Calu3 (cell line): ENCODE measurements around the gene TMEM44. TPM values are rescaled to one million over a fixed set of nuclear protein-coding genes. Genes with fewer than 3 reads are reported as not detected.

Experiments used
- BruUV-seq: library from RNA; stranded (reverse); fragments of 400-500 nt; replicated peaks from 2 replicates; lab custom pipeline; 2021; lab: Mats Ljungman, UMichigan
- CTCF ChIA-PET: fragments of 300-600 bp; sonication (Branson Sonifier 250); formaldehyde crosslinking; loops from one replicate; lab custom pipeline; 2022; ENCODE audit warnings: antibody characterized with exemption; lab: Charles Lee
- DNase-seq: peaks from one replicate; pipeline ENCODE4 v3.0.0; 2022
- H3K27ac Mint-ChIP-seq: one replicate; pipeline ENCODE4 v1.8.0; 2022; ENCODE audit warnings: mixed read lengths; ENCODE audit not compliant: unreplicated experiment
- H3K27me3 Mint-ChIP-seq: one replicate; pipeline ENCODE4 v1.8.0; 2022; ENCODE audit warnings: mixed read lengths; ENCODE audit not compliant: unreplicated experiment
- H3K36me3 Mint-ChIP-seq: one replicate; pipeline ENCODE4 v1.8.0; 2022; ENCODE audit warnings: mild to moderate bottlenecking, moderate library complexity, mixed read lengths; ENCODE audit not compliant: insufficient read depth, unreplicated experiment
- H3K4me1 Mint-ChIP-seq: one replicate; pipeline ENCODE4 v1.8.0; 2022; ENCODE audit warnings: mild to moderate bottlenecking, low read depth, mixed read lengths; ENCODE audit not compliant: unreplicated experiment
- H3K4me3 Mint-ChIP-seq: one replicate; pipeline ENCODE4 v1.8.0; 2022; ENCODE audit warnings: mild to moderate bottlenecking, low read depth, moderate library complexity, mixed read lengths; ENCODE audit not compliant: unreplicated experiment
- H3K9me3 Mint-ChIP-seq: one replicate; pipeline ENCODE4 v1.8.0; 2022; ENCODE audit warnings: low read depth, mixed read lengths; ENCODE audit not compliant: unreplicated experiment
- intact Hi-C: fragments of 100-400 bp; cut with micrococcal nuclease; formaldehyde crosslinking; loops from one replicate; pipeline ENCODE4 v1.10.0; 2022; ENCODE audit not compliant: unreplicated experiment
- total RNA-seq: library from RNA; stranded (reverse); gene quantifications from 2 replicates; pipeline ENCODE4 v1.2.3, GENCODE V29; 2022
- TF ChIP-seq, protein P1 (sequence below): fragments of 200-600 bp; IDR thresholded peaks from one replicate; pipeline ENCODE4 v1.8.0; 2022; ENCODE audit warnings: antibody characterized with exemption; ENCODE audit not compliant: unreplicated experiment

Gene TMEM44
- total RNA-seq, 1 experiment from 2014 or later = 52.6 TPM

DNA sequence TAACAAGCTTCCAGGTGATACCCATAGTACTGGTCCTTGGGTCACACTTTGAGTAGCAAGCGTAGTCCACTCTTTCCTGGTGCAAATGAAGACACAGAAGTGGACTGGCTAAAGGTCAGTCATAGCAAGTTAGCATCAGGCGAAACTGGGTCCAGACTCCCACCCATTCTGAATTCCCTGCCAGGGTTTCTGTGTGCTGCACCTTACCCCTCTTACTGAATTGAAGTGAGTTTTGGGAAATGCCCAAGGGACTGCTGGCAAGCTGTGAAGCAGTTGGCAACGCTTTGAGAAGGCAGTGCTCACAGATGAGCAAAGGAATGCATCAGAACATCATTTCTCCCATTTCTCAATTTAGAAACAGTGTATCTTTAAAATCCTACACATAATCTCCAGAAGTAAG lies 40.5 kb upstream of the TMEM44 start:
- H3K27ac Mint-ChIP-seq = no peak overlapping the region
- peaks cover 40% of the 10 kb centered on the region for H3K4me1 Mint-ChIP-seq
- no peaks in the 10 kb centered on the region for H3K9me3 Mint-ChIP-seq
- intact Hi-C loops = no loop called here
- H3K27me3 Mint-ChIP-seq = peaks cover 35% of the 10 kb centered on the region
- CTCF ChIA-PET = interaction anchor here (0.7 to 6.0 kb wide), 3 partner anchors 9 to 597 kb away, joined by 3 to 83 read pairs (median 35); partner anchors contain the start of gene XXYLT1
- no TSS peak for BruUV-seq
- no peak for DNase-seq
- TF ChIP-seq, protein P1, sequence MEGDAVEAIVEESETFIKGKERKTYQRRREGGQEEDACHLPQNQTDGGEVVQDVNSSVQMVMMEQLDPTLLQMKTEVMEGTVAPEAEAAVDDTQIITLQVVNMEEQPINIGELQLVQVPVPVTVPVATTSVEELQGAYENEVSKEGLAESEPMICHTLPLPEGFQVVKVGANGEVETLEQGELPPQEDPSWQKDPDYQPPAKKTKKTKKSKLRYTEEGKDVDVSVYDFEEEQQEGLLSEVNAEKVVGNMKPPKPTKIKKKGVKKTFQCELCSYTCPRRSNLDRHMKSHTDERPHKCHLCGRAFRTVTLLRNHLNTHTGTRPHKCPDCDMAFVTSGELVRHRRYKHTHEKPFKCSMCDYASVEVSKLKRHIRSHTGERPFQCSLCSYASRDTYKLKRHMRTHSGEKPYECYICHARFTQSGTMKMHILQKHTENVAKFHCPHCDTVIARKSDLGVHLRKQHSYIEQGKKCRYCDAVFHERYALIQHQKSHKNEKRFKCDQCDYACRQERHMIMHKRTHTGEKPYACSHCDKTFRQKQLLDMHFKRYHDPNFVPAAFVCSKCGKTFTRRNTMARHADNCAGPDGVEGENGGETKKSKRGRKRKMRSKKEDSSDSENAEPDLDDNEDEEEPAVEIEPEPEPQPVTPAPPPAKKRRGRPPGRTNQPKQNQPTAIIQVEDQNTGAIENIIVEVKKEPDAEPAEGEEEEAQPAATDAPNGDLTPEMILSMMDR = no peak
- H3K4me3 Mint-ChIP-seq = no peak overlapping the region
- H3K36me3 Mint-ChIP-seq = peaks cover 24% of the 10 kb centered on the region

DNA sequence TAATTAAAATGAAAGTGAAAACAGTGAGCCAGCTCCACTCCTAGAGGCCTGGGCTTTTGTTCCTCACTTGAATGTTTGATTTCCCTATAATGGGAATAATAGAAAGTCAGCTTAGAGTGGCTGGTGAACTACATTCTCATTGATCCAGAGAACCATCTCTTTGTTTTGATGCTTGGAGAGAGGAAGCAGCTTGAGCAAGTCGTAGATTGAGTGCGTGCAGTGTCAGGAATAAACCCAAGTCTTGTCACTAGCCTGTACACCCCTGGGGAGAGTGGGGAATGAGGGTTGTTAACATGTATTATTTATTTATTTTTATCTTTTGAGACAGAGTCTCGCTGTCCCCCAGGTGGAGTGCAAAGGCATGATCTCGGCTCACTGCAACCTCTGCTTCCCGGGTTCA lies 39.7 kb upstream of the TMEM44 start:
- BruUV-seq = TSS peak; percentile 98

DNA sequence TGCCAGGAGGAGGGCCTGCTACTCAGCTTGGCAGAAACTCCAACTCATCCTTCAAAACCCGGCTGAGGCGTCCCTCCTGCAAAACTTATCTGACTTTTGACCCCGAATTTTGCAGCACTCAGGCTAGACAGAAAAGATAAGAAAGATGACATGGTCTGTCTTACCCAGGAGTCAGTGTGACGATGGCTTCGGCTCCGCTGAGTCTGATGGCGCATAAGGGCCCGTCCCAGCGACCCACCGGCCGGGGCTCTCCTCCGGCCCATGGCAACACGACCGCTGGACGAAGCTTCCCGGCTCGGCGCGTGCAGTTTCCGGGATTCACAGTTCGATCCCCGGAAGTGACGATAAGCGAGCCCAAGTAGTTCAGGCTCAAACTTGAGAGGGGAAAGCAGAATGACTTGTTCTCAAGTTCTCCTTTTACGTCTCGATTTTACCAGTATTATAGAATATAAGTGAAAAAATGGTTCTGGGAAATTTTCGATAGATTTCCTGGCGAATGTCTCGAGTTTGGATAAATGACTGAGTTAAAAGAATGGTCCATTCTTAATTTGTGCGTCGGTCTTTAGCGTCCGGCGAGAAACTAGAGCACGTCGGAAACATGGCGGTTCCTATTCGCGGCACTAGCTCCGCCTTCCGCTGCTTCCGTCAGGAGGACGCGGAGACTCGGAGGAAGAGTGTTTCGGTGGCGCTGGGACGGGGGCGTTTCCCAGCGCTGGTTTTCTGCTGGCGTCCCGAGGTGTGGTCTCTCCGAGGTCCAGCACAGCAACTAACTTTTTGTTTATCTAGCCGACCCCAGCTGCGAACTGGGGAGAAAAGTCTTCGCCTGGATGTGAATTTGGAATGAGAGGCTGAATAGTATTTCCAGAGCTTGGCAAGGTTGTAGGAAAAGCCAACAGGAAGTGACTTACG lies 38.9 kb upstream of the TMEM44 start, which contains the start of gene LSG1:
Gene LSG1 (minus strand): TSS at position 292 of the 909 bp plus-strand sequence. CDS start 29 bp downstream, at position 263.
- intact Hi-C loops = no loop called here
- TF ChIP-seq, protein P1 = no peak
- Mint-ChIP-seq H3K4me1 (peaks cover 53% of the 10 kb centered on the region), H3K27me3 (peaks cover 30% of the 10 kb centered on the region), H3K36me3 (peaks cover 30% of the 10 kb centered on the region), H3K9me3 (no peaks in the 10 kb centered on the region), H3K27ac (peak within 1 kb of the TSS; percentile 99), H3K4me3 (peak within 1 kb of the TSS; percentile 100)
- peak; percentile 94 for DNase-seq
- BruUV-seq = no TSS peak
- CTCF ChIA-PET = interaction anchor here (0.6 to 6.0 kb wide), 28 partner anchors 9 to 871 kb away, joined by 3 to 83 read pairs (median 4); partner anchors contain the start of genes FAM43A, PPP1R2 and XXYLT1

More for the DNA sequence above, 39.7 kb upstream of the TMEM44 start:
- CTCF ChIA-PET = interaction anchor here (0.6 to 6.0 kb wide), 18 partner anchors 10 to 870 kb away, joined by 3 to 83 read pairs (median 4); partner anchors contain the start of genes FAM43A, PPP1R2 and XXYLT1
- H3K4me3 Mint-ChIP-seq = peak overlapping the region; percentile 100
- peaks cover 35% of the 10 kb centered on the region for H3K27me3 Mint-ChIP-seq
- peak overlapping the region; percentile 99 for H3K27ac Mint-ChIP-seq
- DNase-seq = no peak
- TF ChIP-seq, protein P1 = no peak
- H3K4me1 Mint-ChIP-seq = peaks cover 47% of the 10 kb centered on the region
- intact Hi-C loops = no loop called here
- no peaks in the 10 kb centered on the region for H3K9me3 Mint-ChIP-seq
- peaks cover 30% of the 10 kb centered on the region for H3K36me3 Mint-ChIP-seq

DNA sequence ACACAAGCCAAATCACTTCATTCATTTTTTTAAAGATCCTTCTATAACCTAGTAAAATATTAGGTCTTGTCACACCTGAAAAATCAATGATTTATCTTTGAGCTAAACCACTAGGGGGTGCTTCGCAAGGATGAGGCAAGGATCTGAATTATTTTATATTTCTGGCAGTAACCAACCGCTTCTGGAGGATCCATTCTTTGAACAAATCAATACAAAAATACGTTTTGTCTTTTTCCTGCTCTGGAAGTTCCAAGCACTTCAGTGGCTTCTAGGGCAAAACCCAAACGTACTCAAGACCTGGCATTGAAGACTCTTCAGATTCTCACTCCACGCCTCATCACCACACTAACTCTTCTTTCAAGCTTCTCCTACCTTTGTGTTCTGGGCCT lies 38.3 kb upstream of the TMEM44 start:
- H3K9me3 Mint-ChIP-seq = no peaks in the 10 kb centered on the region

More for the DNA sequence above, 38.3 kb upstream of the TMEM44 start:
- TF ChIP-seq, protein P1 = peak; percentile 89
- CTCF ChIA-PET = interaction anchor here (0.6 to 6.0 kb wide), 20 partner anchors 10 to 872 kb away, joined by 3 to 83 read pairs (median 4); partner anchors contain the start of genes FAM43A, PPP1R2 and XXYLT1
- intact Hi-C loops = no loop called here
- Mint-ChIP-seq H3K36me3 (peaks cover 32% of the 10 kb centered on the region), H3K4me3 (peak overlapping the region; percentile 100), H3K27ac (peak overlapping the region; percentile 99), H3K27me3 (peaks cover 24% of the 10 kb centered on the region), H3K4me1 (peaks cover 56% of the 10 kb centered on the region)
- peak; percentile 60 for DNase-seq
- BruUV-seq = TSS peak; percentile 71
